ENCODE results near the gene RSPH3. TPM values are rescaled to one million over a fixed set of nuclear protein-coding genes. Genes with fewer than 3 reads are reported as not detected.
A peak's percentile ranks its signal among the peaks of the same experiment; 100 is the strongest.
"Not testable (repeated sequence)": the region's sequence is repeated elsewhere in the genome, so short reads cannot be mapped to it uniquely, and the experiment has no call there.

Gene RSPH3
- total RNA-seq, 1 donor from 2014 or later, result 5.5 TPM

DNA sequence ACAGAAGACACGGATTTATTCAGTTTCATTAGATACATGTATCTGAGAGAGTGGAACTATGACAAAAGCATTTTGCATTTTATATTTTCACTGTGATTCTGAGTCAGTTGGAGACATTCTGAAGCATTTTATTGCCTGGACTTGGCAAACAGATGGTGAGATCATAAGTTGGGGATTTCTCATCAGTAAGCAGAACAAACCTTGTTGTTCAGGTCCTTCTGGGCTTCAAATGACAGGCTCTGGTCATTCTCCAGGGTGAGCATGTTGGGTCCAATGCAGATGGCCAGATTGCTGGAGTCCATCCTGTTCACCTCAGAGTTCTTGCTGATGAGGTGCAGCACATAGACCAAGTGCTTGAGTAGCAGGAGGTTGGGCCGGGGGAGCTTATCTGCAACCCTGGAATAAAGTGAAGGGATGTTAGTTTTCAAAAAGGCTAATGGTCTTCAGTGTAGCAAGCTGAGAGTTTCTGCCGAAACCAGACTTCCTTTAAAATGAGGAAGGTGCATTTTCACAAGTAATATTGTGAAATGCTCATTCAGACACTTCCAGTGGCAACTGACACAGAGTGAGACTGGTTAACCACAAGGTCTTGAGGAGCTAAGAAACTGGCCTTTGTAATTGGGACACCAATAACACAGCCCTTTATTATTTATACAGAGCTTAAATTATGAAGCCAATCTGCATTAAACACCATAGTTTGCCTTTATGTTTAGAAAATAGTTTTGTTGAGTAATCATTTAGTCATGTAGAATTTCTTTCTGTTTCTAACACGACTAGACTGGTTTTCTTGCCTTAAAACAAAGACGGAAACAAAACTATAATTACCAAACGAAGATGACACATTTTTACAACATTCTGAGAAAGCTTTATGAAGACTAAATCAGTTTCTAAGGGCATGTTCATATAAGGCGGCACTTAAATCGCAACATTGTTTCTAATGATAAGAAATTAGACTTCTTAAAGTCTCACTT, 39.2 kb upstream of the RSPH3 start:
- Histone ChIP-seq H3K36me3 (ENCODE audit: control insufficient read depth, insufficient read depth, low read length) (no peaks in the 10 kb centered on the region), H3K27me3 (ENCODE audit: control insufficient read depth, insufficient read depth, low read length) (no peaks in the 10 kb centered on the region), H3K4me3 (ENCODE audit: low read depth, low read length) (no peak overlapping the region)
- FAIRE-seq (peak; percentile 47), DNase-seq (ENCODE audit: low read depth) (peak; percentile 96)
- TF ChIP-seq, protein P1, sequence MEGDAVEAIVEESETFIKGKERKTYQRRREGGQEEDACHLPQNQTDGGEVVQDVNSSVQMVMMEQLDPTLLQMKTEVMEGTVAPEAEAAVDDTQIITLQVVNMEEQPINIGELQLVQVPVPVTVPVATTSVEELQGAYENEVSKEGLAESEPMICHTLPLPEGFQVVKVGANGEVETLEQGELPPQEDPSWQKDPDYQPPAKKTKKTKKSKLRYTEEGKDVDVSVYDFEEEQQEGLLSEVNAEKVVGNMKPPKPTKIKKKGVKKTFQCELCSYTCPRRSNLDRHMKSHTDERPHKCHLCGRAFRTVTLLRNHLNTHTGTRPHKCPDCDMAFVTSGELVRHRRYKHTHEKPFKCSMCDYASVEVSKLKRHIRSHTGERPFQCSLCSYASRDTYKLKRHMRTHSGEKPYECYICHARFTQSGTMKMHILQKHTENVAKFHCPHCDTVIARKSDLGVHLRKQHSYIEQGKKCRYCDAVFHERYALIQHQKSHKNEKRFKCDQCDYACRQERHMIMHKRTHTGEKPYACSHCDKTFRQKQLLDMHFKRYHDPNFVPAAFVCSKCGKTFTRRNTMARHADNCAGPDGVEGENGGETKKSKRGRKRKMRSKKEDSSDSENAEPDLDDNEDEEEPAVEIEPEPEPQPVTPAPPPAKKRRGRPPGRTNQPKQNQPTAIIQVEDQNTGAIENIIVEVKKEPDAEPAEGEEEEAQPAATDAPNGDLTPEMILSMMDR (IDR thresholded peaks at IDR 0.05; ENCODE audit: insufficient read depth, low read length, severe bottlenecking), result no peak

DNA sequence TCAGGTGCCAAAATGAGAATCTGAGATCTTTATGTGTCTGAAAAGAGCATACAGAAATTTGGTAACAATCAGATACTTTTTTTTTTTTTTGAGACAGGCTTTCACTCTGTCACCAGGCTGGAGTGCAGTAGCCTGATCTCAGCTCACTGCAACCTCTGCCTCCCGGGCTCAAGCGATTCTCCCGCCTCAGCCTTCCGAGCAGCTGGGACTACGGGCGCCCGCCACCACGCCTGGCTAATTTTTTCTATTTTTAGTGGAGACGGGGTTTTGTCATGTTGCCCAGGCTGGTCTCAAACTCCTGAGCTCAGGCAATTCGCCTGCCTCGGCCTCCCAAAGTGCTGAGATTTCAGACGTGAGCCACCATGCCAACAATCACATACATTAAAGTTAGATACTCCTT, 38.3 kb upstream of the RSPH3 start:
- not testable (repeated sequence) for H3K4me3 ChIP-seq (ENCODE audit: low read depth, low read length); H3K36me3 ChIP-seq (ENCODE audit: control insufficient read depth, insufficient read depth, low read length); DNase-seq (ENCODE audit: low read depth); FAIRE-seq; H3K27me3 ChIP-seq (ENCODE audit: control insufficient read depth, insufficient read depth, low read length)

DNA sequence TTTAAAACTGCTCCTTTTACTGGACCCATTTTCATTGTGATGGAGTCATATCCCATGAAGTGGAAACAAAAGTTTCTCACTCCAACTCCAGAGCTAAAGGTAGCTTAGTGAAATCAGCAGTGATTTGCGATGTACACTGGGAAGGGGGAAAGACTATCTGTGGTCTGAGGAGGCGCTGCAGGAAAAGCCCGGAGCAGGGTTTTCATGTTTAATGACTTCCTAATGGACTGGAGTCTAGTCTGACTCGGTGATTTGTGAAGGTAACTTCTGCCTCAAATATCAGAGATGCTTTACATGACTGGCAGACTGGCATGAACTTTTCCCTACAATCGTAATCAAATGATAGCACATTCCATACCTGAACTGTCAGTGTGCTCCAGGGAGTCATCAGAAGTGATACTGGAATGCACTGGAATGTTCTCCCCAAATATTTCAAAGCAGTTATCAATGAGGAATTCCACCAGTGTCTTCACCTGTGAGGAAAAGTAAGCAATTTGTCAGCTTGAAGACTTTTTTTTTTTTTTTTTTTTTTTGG, 37.8 kb upstream of the RSPH3 start:
- Histone ChIP-seq H3K27me3 (ENCODE audit: control insufficient read depth, insufficient read depth, low read length) (no peaks in the 10 kb centered on the region), H3K36me3 (ENCODE audit: control insufficient read depth, insufficient read depth, low read length) (no peaks in the 10 kb centered on the region), H3K4me3 (ENCODE audit: low read depth, low read length) (no peak overlapping the region)
- DNase-seq (ENCODE audit: low read depth), result peak; percentile 31
- TF ChIP-seq, protein P1 (IDR thresholded peaks at IDR 0.05; ENCODE audit: insufficient read depth, low read length, severe bottlenecking), result no peak
- peak; percentile 89 for FAIRE-seq

DNA sequence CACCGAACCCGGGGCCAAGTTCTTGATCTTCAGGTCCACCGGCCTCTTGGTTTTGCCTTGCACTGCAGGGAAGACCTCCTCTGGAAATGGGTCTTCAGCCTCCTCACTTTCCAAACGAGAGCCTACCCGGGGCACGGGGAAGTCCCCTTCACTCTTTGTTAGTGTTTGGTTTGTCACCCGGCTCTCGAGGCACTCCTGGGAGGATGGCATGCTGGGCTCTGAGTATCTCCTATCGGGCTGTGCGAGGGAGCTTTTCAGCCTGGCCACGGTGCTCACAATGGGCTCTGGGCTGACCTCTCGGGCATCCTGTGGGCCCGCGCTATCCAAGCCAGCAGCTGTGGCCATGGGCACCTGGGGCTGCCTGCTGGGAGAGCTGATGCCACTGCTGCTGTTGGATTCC, 36.7 kb upstream of the RSPH3 start:
- Histone ChIP-seq H3K4me3 (ENCODE audit: low read depth, low read length) (no peak overlapping the region), H3K36me3 (ENCODE audit: control insufficient read depth, insufficient read depth, low read length) (no peaks in the 10 kb centered on the region), H3K27me3 (ENCODE audit: control insufficient read depth, insufficient read depth, low read length) (no peaks in the 10 kb centered on the region)
- DNase-seq (ENCODE audit: low read depth) (no peak), FAIRE-seq (no peak)
- TF ChIP-seq, protein P1 (IDR thresholded peaks at IDR 0.05; ENCODE audit: insufficient read depth, low read length, severe bottlenecking), result no peak

DNA sequence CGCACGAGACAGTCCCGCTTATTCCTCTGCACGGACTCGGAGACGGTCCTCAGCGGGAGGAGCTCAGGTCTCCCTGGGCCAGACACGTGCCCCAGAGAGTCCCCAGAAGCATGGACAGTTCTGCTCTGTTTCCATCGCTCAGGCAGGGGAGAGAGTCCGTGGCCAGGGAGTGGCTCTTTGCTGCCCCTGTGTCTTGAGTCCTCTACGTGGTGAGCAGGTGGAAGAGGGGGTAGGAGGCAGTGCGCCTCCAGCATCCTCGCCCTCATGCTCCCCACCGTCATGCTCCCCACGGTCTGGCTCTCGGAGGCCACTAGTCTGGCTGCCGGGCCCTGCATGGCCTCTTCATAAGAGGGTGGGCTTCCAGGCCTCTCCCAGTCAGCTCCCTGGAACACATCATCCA, 35.9 kb upstream of the RSPH3 start:
- no peak for DNase-seq (ENCODE audit: low read depth)
- Histone ChIP-seq H3K27me3 (ENCODE audit: control insufficient read depth, insufficient read depth, low read length) (no peaks in the 10 kb centered on the region), H3K36me3 (ENCODE audit: control insufficient read depth, insufficient read depth, low read length) (no peaks in the 10 kb centered on the region), H3K4me3 (ENCODE audit: low read depth, low read length) (no peak overlapping the region)
- FAIRE-seq, result peak; percentile 68
- TF ChIP-seq, protein P1 (IDR thresholded peaks at IDR 0.05; ENCODE audit: insufficient read depth, low read length, severe bottlenecking), result no peak

DNA sequence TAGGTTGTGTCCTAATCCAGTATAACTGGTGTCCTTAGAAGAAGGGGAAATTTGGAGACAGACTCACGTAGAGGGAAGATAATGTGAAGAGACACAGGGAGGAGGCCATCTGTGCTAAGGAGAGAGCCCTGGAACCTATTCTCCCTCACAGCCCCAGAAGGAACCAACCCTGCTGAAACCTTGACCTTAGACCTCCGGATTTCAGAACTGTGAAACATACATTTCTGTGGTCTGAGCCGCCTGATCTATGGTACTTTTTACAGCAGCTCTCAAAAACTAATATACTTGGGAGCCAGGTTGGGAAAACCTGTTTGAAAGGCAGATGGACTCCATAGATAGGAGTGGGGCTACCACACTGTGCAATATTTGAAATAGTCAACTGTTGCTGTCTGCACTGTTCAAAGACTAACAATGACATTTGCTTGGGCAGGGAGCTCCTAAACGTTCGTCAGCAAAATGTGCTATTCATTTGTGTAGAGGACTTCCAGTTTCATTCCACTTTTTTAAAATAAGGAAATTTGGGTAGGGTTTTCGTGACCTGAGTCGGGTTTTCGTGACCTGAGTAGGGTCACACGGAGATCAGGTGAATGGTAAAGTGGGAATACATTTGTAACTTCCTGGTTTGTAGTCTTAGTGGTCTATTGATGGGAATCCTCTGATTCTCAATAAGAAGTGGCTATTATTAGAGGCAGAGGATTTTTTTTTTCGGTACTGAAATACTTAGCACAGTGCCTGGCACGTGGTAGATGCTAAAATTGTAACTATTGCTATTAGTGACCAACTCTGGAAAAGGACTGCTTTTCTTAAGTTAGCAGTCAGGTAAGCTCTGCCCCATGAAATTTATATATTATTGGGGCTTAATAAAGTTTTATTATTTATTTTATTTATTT, 33.4 kb upstream of the RSPH3 start:
- Histone ChIP-seq H3K36me3 (ENCODE audit: control insufficient read depth, insufficient read depth, low read length) (no peaks in the 10 kb centered on the region), H3K4me3 (ENCODE audit: low read depth, low read length) (no peak overlapping the region), H3K27me3 (ENCODE audit: control insufficient read depth, insufficient read depth, low read length) (no peaks in the 10 kb centered on the region)
- TF ChIP-seq, protein P1 (IDR thresholded peaks at IDR 0.05; ENCODE audit: insufficient read depth, low read length, severe bottlenecking), result no peak
- DNase-seq (ENCODE audit: low read depth) (no peak), FAIRE-seq (no peak)
